GM18508 (cell line): ENCODE measurements around the gene NINL.

ENCODE experiments used
- ATAC-seq: cut with Tn5 transposase; IDR thresholded peaks from one replicate; pipeline ENCODE4 v1.9.1; 2021; ENCODE audit warnings: moderate number of reproducible peaks; ENCODE audit not compliant: insufficient read depth, unreplicated experiment

The NINL gene

GRCh38 chr20:25535762-25536161 is 49.6 kb downstream of the NINL start:
- ATAC-seq, result no peak

- ATAC-seq, result no peak
Measured at GRCh38 chr20:25534845-25535244, 50.5 kb downstream of the NINL start.

GRCh38 chr20:25533920-25534700 is 51.2 kb downstream of the NINL start:
- no peak for ATAC-seq

GRCh38 chr20:25532971-25533391 is 52.4 kb downstream of the NINL start:
- no peak for ATAC-seq

- no peak for ATAC-seq
Measured at GRCh38 chr20:25532015-25532751, 53.1 kb downstream of the NINL start.

GRCh38 chr20:25529295-25529951 is 55.9 kb downstream of the NINL start:
- no peak for ATAC-seq

- no peak for ATAC-seq
Measured at GRCh38 chr20:25527949-25528348, 57.4 kb downstream of the NINL start.

- ATAC-seq, result no peak
Measured at GRCh38 chr20:25526446-25526845, 58.9 kb downstream of the NINL start.

GRCh38 chr20:25525867-25526266 is 59.5 kb downstream of the NINL start:
- no peak for ATAC-seq

- no peak for ATAC-seq
Measured at GRCh38 chr20:25525295-25525694, 60.0 kb downstream of the NINL start.

- no peak for ATAC-seq
Measured at GRCh38 chr20:25521382-25521781, 63.9 kb downstream of the NINL start.

GRCh38 chr20:25517124-25517523 is 68.2 kb downstream of the NINL start:
- no peak for ATAC-seq

GRCh38 chr20:25514747-25515340 is 70.5 kb downstream of the NINL start:
- ATAC-seq, result no peak

- no peak for ATAC-seq
Measured at GRCh38 chr20:25514195-25514594, 71.1 kb downstream of the NINL start.

GRCh38 chr20:25512709-25513108 is 72.6 kb downstream of the NINL start:
- no peak for ATAC-seq

GRCh38 chr20:25511183-25511582 is 74.1 kb downstream of the NINL start:
- no peak for ATAC-seq

- no peak for ATAC-seq
Measured at GRCh38 chr20:25510721-25511120, 74.6 kb downstream of the NINL start.

- ATAC-seq, result no peak
Measured at GRCh38 chr20:25510202-25510601, 75.1 kb downstream of the NINL start.

GRCh38 chr20:25509084-25509483 is 76.2 kb downstream of the NINL start:
- ATAC-seq, result no peak

- no peak for ATAC-seq
Measured at GRCh38 chr20:25508083-25508770, 77.1 kb downstream of the NINL start.
